Melanocyte of skin (primary cell): Measurements from ENCODE around the gene TPD52L1. TPM values are rescaled to one million over a fixed set of nuclear protein-coding genes. Genes with fewer than 3 reads are reported as not detected.

Experiments
- total RNA-seq, 2 donors: library from RNA; depleted of rRNA; stranded (reverse); fragments of >200 nt; gene quantifications; 2 replicates each; pipeline ENCODE4 v1.2.3, GENCODE V29; 2012

The TPD52L1 gene
- 1 to 10 TPM; 2.0 to 3.8 TPM for total RNA-seq

GRCh38 chr6:125153391-125154117, at the start of gene TPD52L1:
TPD52L1 (plus strand) TSS chr6:125153773; CDS start chr6:125153952, 179 bp downstream.

GRCh38 chr6:125301435-125302391, 148.1 kb downstream of the TPD52L1 start, which contains the start of gene HDDC2:
HDDC2 (minus strand) TSS chr6:125301967; CDS start chr6:125301932, 35 bp downstream.

Other genes with a start within 250 kb of the TPD52L1 start
- gene RNF217, start 191.3 kb upstream of the TPD52L1 start, total RNA-seq = 1 to 10 TPM; 8.6 to 10.0 TPM
- gene HDDC2, start 148.2 kb downstream of the TPD52L1 start, total RNA-seq = 10 to 100 TPM; 48.9 to 62.9 TPM